IgD-negative memory B cell (primary cell): ENCODE results near the gene VWF. TPM values are rescaled to one million over a fixed set of nuclear protein-coding genes. Genes with fewer than 3 reads are reported as not detected.

Source experiments
- H3K27ac Mint-ChIP-seq, 3 donors: one replicate each; pipeline ENCODE4 v1.8.0; 2020 to 2022; ENCODE audit warnings: mild to moderate bottlenecking in 3 of 3, mixed read lengths in 3 of 3, moderate library complexity in 1 of 3
- H3K27me3 Mint-ChIP-seq: one replicate; pipeline ENCODE4 v1.8.0; 2021; ENCODE audit warnings: mixed read lengths
- H3K36me3 Mint-ChIP-seq: one replicate; pipeline ENCODE4 v1.8.0; 2020; ENCODE audit warnings: mild to moderate bottlenecking, mixed read lengths
- H3K4me1 Mint-ChIP-seq, 3 donors: one replicate each; pipeline ENCODE4 v1.8.0; 2020 to 2022; ENCODE audit warnings: mixed read lengths in 3 of 3, mild to moderate bottlenecking in 1 of 3
- H3K4me3 Mint-ChIP-seq, 4 donors: one replicate each; pipeline ENCODE4 v1.8.0; 2020 to 2022; ENCODE audit warnings: mild to moderate bottlenecking in 4 of 4, mixed read lengths in 4 of 4, moderate library complexity in 3 of 4
- H3K9me3 Mint-ChIP-seq, 3 donors: one replicate each; pipeline ENCODE4 v1.8.0; 2020 to 2021; ENCODE audit warnings: mixed read lengths in 3 of 3, mild to moderate bottlenecking in 1 of 3
- polyA plus RNA-seq: library from polyadenylated mRNA; unstranded; fragments of 300-500 nt; fragmentation: Illumina TruSeq; gene quantifications from one replicate; pipeline ENCODE4 v1.2.3, GENCODE V29; 2021

The VWF gene
- polyA plus RNA-seq, 1 donor from 2014 or later, result 0.11 TPM

GRCh38 chr12:6053541-6053940 lies 70.9 kb downstream of the VWF start:
- Mint-ChIP-seq H3K27me3 (peaks cover 19% of the 10 kb centered on the region), H3K27ac (no peak overlapping the region), H3K9me3 (no peaks in the 10 kb centered on the region), H3K4me3 (no peak overlapping the region), H3K4me1 (no peaks in the 10 kb centered on the region), H3K36me3 (no peaks in the 10 kb centered on the region)

DNA sequence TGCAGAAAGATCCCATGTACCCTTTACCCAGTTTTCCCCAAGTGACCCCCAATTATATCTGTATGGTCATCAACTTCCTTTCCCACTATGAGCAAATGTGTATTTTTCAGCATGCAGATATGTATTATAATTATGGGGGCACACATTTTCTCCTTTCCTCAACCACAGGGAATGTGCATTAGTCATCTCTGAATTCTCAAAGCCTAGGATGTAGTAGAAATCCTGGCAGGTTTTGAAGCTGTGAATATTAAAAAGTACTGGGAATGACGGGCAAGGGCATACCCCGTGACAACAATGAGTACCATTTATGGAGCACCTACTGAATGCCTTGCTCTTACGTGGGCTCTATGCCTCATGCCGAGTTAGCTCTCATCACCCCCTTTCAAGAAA lies 71.5 kb downstream of the VWF start:
- no peak overlapping the region for H3K27ac Mint-ChIP-seq
- H3K27me3 Mint-ChIP-seq, result peaks cover 19% of the 10 kb centered on the region
- no peak overlapping the region for H3K4me3 Mint-ChIP-seq
- H3K36me3 Mint-ChIP-seq, result no peaks in the 10 kb centered on the region
- H3K9me3 Mint-ChIP-seq, result no peaks in the 10 kb centered on the region
- no peaks in the 10 kb centered on the region for H3K4me1 Mint-ChIP-seq

DNA sequence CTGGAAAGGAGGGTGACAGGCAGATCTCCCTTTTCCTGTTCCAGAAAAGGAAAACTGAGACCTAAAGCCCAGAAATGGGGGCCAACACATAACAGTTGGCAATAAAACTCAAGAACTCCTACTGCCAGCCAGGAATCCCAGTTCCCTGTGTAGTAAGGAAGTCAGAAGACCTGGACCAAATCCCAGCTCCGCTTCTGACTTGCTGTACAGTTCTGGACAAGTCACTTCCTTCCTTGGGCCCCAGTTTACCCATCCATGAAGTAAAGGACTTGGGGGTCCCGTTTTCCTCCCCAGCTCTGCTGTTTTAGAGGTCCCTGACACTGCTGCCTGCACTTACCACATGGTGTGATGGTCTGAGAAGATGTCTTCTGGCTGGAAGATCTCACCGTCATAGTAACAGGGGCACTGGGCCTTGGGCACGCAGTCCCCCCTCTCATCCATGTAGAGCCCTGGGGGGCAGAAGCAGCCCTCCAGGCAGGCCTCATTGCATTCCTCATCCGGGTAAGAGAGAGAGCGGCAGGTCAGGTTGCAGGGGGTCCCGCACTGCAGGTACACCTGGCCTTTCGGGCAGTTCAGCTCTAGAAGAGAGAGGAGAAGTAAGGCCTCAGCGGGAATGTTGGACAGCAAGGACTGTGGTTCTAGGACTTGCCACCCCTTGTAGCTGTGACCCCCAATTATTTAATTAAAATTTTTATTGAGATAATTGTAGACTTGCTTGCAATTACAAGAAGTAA lies 72.1 kb downstream of the VWF start:
- H3K4me3 Mint-ChIP-seq, result no peak overlapping the region
- peaks cover 16% of the 10 kb centered on the region for H3K27me3 Mint-ChIP-seq
- H3K36me3 Mint-ChIP-seq, result no peaks in the 10 kb centered on the region
- no peak overlapping the region for H3K27ac Mint-ChIP-seq
- H3K4me1 Mint-ChIP-seq, result no peaks in the 10 kb centered on the region
- no peaks in the 10 kb centered on the region for H3K9me3 Mint-ChIP-seq

GRCh38 chr12:6049992-6050391 lies 74.5 kb downstream of the VWF start:
- Mint-ChIP-seq H3K9me3 (peaks cover 0 to 2% (median 0%) of the 10 kb centered on the region in 3 donors), H3K4me1 (no peaks in the 10 kb centered on the region), H3K27ac (peak overlapping the region in 1 of 3 donors; percentile 12), H3K27me3 (peaks cover 6% of the 10 kb centered on the region), H3K4me3 (no peak overlapping the region), H3K36me3 (peaks cover 2% of the 10 kb centered on the region)

GRCh38 chr12:6049587-6049986 lies 74.9 kb downstream of the VWF start:
- Mint-ChIP-seq H3K4me1 (no peaks in the 10 kb centered on the region), H3K4me3 (no peak overlapping the region), H3K9me3 (peaks cover 0 to 2% (median 0%) of the 10 kb centered on the region in 3 donors), H3K36me3 (peaks cover 2% of the 10 kb centered on the region), H3K27ac (peak overlapping the region in 1 of 3 donors; percentile 12), H3K27me3 (peaks cover 5% of the 10 kb centered on the region)

GRCh38 chr12:6047249-6048237 lies 76.9 kb downstream of the VWF start:
- H3K4me3 Mint-ChIP-seq, result no peak overlapping the region
- H3K27me3 Mint-ChIP-seq, result peaks cover 5% of the 10 kb centered on the region
- H3K4me1 Mint-ChIP-seq, result no peaks in the 10 kb centered on the region
- no peak overlapping the region for H3K27ac Mint-ChIP-seq
- peaks cover 2% of the 10 kb centered on the region for H3K36me3 Mint-ChIP-seq
- peaks cover 0 to 2% (median 0%) of the 10 kb centered on the region in 3 donors for H3K9me3 Mint-ChIP-seq

DNA sequence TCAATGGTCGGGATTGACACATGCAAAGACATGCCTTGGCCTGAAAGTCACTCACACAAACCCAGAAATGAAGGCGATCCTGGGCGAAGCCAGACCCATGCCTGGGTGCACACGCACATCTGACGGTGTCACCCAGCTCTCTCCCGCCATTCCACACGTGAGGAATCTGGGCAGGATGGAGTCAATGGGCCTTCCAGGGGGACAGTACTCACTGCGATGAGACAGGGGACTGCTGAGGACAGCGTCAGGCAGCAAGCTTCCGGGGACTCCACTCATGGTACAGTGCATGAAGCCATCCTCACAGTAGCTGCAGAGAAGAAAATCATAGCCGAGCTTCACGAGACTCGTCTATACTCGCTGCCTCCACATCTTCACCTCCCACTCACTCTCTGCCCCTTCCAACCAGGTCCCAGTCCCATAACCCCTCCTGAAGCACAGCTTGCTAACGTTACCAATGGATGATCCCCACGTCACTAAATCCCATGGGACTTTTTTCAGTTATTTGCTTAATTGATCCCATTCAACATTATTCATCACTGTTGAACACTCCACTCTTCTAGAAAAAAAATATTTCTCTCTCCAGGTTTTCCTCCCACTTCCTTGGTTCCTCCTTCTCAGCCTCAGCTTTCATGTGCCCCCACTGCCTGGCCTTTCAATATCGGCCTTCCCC lies 77.8 kb downstream of the VWF start:
- Mint-ChIP-seq H3K9me3 (peaks cover 0 to 2% (median 0%) of the 10 kb centered on the region in 3 donors), H3K27ac (no peak overlapping the region), H3K27me3 (peaks cover 5% of the 10 kb centered on the region), H3K4me1 (no peaks in the 10 kb centered on the region), H3K4me3 (no peak overlapping the region), H3K36me3 (peaks cover 2% of the 10 kb centered on the region)

GRCh38 chr12:6045438-6045837 lies 79.0 kb downstream of the VWF start:
- H3K27ac Mint-ChIP-seq, result no peak overlapping the region
- H3K36me3 Mint-ChIP-seq, result peaks cover 2% of the 10 kb centered on the region
- H3K4me1 Mint-ChIP-seq, result no peaks in the 10 kb centered on the region
- H3K27me3 Mint-ChIP-seq, result peaks cover 4% of the 10 kb centered on the region
- H3K4me3 Mint-ChIP-seq, result no peak overlapping the region
- H3K9me3 Mint-ChIP-seq, result peaks cover 0 to 2% (median 0%) of the 10 kb centered on the region in 3 donors

GRCh38 chr12:6044082-6044481 lies 80.4 kb downstream of the VWF start:
- H3K4me3 Mint-ChIP-seq, result no peak overlapping the region
- peaks cover 2% of the 10 kb centered on the region for H3K36me3 Mint-ChIP-seq
- H3K27ac Mint-ChIP-seq, result no peak overlapping the region
- H3K27me3 Mint-ChIP-seq, result peaks cover 3% of the 10 kb centered on the region
- H3K9me3 Mint-ChIP-seq, result peaks cover 0 to 2% (median 0%) of the 10 kb centered on the region in 3 donors
- H3K4me1 Mint-ChIP-seq, result peaks cover 0 to 3% (median 0%) of the 10 kb centered on the region in 3 donors

DNA sequence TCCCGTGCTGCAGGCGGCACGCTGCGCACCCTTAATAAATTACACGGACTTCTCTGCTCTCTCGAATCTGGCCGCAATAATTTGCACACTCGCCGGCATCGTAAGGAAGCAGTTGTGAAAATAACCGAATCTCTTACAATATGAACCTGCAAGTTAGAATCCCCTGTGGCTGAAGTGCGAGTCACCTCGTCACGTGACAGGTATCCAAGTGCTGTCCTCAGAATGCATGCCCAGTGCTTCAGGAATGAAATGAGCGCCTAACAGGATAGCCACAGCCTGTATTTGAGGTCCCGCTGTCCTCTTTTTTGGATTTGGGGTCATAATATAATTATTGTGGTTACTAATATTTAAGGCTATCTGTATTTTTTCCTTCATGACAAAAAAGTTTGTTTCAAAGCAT lies 82.0 kb downstream of the VWF start:
- Mint-ChIP-seq H3K27ac (no peak overlapping the region), H3K4me1 (peaks cover 0 to 3% (median 0%) of the 10 kb centered on the region in 3 donors), H3K9me3 (peaks cover 0 to 2% (median 0%) of the 10 kb centered on the region in 3 donors), H3K27me3 (peaks cover 3% of the 10 kb centered on the region), H3K4me3 (no peak overlapping the region), H3K36me3 (peaks cover 2% of the 10 kb centered on the region)

GRCh38 chr12:6041891-6042290 lies 82.6 kb downstream of the VWF start:
- Mint-ChIP-seq H3K36me3 (no peaks in the 10 kb centered on the region), H3K9me3 (peaks cover 0 to 2% (median 0%) of the 10 kb centered on the region in 3 donors), H3K27ac (no peak overlapping the region), H3K4me1 (peaks cover 0 to 3% (median 0%) of the 10 kb centered on the region in 3 donors), H3K4me3 (no peak overlapping the region), H3K27me3 (peaks cover 3% of the 10 kb centered on the region)

DNA sequence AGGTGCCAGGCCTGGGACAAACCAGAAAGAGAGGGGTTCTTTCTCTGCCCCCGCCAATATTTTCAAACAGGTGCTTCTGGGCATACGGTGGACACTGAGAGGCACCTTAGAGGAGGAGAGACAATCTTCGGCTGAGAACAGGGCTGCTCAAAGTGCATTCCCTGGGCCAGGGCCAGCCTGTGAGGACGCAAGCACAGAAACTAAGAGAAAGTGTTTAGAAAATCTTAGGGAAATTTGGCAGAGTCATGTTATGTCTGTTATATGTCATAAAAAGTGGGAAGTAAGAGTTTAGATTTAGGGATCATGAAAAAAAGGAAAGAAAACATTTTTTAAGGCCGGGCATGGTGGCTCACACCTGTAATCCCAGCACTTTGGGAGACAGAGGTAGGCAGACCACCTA lies 83.7 kb downstream of the VWF start:
- peaks cover 0 to 2% (median 0%) of the 10 kb centered on the region in 3 donors for H3K9me3 Mint-ChIP-seq
- H3K27ac Mint-ChIP-seq, result no peak overlapping the region
- H3K36me3 Mint-ChIP-seq, result no peaks in the 10 kb centered on the region
- H3K4me3 Mint-ChIP-seq, result no peak overlapping the region
- H3K27me3 Mint-ChIP-seq, result peaks cover 3% of the 10 kb centered on the region
- H3K4me1 Mint-ChIP-seq, result peaks cover 0 to 3% (median 0%) of the 10 kb centered on the region in 3 donors

DNA sequence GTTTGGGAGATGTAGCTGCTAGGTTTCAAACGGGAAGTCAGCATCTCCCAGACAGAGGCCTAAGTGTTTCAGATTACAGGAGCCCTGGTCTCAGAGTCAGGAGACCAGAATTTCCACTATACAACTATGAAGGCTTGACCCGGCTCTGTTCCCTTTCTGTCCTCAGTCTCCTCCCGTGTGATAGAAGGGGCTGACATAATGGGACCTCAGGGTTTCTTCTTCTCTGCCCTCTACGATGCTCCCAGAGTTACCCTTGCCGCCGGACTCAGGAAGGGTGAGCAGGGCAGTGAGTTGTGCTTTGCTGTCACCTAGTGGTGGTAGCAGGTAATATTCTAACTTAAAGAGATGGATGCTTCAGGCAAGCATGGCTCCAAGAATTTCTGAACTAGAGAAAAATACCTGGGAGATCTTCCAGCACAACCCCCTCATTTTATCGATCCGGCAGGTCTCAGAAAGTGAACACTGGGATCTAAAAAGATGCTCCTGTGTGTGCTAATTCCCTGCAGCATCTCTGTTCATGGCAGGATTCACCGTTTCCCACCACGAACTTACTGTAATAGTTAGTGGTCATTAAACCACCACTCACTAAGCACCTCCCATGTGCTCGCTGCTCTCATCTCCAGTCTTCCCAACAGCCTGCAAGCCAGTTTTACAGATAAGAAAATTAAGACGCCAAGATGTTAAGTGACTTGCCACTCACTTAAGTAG lies 84.4 kb downstream of the VWF start:
- H3K4me1 Mint-ChIP-seq, result peaks cover 0 to 3% (median 0%) of the 10 kb centered on the region in 3 donors
- no peaks in the 10 kb centered on the region for H3K36me3 Mint-ChIP-seq
- H3K27ac Mint-ChIP-seq, result peak overlapping the region in 1 of 3 donors; percentile 28
- H3K27me3 Mint-ChIP-seq, result peaks cover 3% of the 10 kb centered on the region
- H3K9me3 Mint-ChIP-seq, result no peaks in the 10 kb centered on the region
- H3K4me3 Mint-ChIP-seq, result peak overlapping the region in 1 of 4 donors; percentile 1

GRCh38 chr12:6038160-6038559 lies 86.3 kb downstream of the VWF start:
- Mint-ChIP-seq H3K4me1 (peaks cover 0 to 3% (median 0%) of the 10 kb centered on the region in 3 donors), H3K27ac (no peak overlapping the region), H3K27me3 (peaks cover 3% of the 10 kb centered on the region), H3K4me3 (no peak overlapping the region), H3K9me3 (no peaks in the 10 kb centered on the region), H3K36me3 (no peaks in the 10 kb centered on the region)
